ENCODE results near the gene DEAF1.

DEAF1 gene

GRCh38 chr11:624705-625635 lies 70.1 kb downstream of the DEAF1 start, which contains the start of gene CDHR5:
CDHR5 (minus strand) TSS chr11:624955; CDS start chr11:624902, 53 bp downstream.
- WGBS, 2 experiments: 90 to 91% methylated on average over 33 of the region's 33 CpGs
- H3K4me3 ChIP-seq (ENCODE audit: insufficient read depth, low read depth, low read length): no peak within 1 kb of the TSS
- peaks cover 28% of the 10 kb centered on the region for H3K27me3 ChIP-seq (ENCODE audit: control insufficient read depth, insufficient read depth, low read length, poor library complexity, severe bottlenecking)
- H3K36me3 ChIP-seq (ENCODE audit: control insufficient read depth, insufficient read depth, low read length): no peaks in the 10 kb centered on the region
- no peaks in the 10 kb centered on the region for H3K9me3 ChIP-seq (ENCODE audit: control insufficient read depth, low read length)
- H3K27ac ChIP-seq (ENCODE audit: insufficient read depth, low read depth, low read length, poor library complexity, severe bottlenecking): no peak within 1 kb of the TSS
- no peaks in the 10 kb centered on the region for H3K4me1 ChIP-seq (ENCODE audit: control insufficient read depth, insufficient read depth, low read length)

- Histone ChIP-seq H3K4me3 (ENCODE audit: insufficient read depth, low read depth, low read length) (no peak overlapping the region), H3K36me3 (ENCODE audit: control insufficient read depth, insufficient read depth, low read length) (no peaks in the 10 kb centered on the region), H3K27me3 (ENCODE audit: control insufficient read depth, insufficient read depth, low read length, poor library complexity, severe bottlenecking) (peaks cover 28% of the 10 kb centered on the region), H3K9me3 (ENCODE audit: control insufficient read depth, low read length) (no peaks in the 10 kb centered on the region), H3K4me1 (ENCODE audit: control insufficient read depth, insufficient read depth, low read length) (no peaks in the 10 kb centered on the region), H3K27ac (ENCODE audit: insufficient read depth, low read depth, low read length, poor library complexity, severe bottlenecking) (no peak overlapping the region)
- 91 to 92% methylated on average over 25 of the region's 25 CpGs for WGBS, 2 experiments
Observed at GRCh38 chr11:623999-624704, 70.9 kb downstream of the DEAF1 start.

DNA sequence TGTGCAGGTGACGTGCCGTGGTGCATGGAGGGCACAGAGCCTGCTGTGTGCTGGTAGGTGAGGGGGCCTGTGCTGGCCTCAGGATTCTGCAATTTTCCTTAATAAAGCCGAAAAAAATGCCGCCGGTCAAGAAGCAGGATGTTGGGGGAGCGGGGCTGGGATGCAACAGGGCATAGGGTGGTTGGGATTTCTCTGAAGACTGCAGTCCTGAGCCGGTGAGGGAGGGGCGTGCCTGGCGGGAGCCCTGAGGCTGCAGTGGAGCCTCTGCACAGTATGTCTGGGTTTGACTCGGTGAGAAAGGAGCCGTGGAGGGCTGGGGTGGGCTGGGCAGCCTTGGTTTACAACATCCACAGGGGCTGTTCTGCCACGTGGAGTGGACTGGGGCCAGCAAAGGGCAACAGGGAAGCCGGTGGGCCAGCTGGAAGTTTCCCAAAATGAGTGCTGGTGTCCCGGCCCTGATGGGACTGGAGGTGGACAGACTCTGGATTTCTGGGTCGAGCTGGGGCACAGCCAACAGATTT lies 71.6 kb downstream of the DEAF1 start:
- 90 to 92% methylated on average over 15 of the region's 15 CpGs for WGBS, 2 experiments
- H3K9me3 ChIP-seq (ENCODE audit: control insufficient read depth, low read length): no peaks in the 10 kb centered on the region
- H3K4me3 ChIP-seq (ENCODE audit: insufficient read depth, low read depth, low read length): no peak overlapping the region
- H3K27me3 ChIP-seq (ENCODE audit: control insufficient read depth, insufficient read depth, low read length, poor library complexity, severe bottlenecking): peaks cover 25% of the 10 kb centered on the region
- H3K36me3 ChIP-seq (ENCODE audit: control insufficient read depth, insufficient read depth, low read length): no peaks in the 10 kb centered on the region
- H3K27ac ChIP-seq (ENCODE audit: insufficient read depth, low read depth, low read length, poor library complexity, severe bottlenecking): no peak overlapping the region
- no peaks in the 10 kb centered on the region for H3K4me1 ChIP-seq (ENCODE audit: control insufficient read depth, insufficient read depth, low read length)

DNA sequence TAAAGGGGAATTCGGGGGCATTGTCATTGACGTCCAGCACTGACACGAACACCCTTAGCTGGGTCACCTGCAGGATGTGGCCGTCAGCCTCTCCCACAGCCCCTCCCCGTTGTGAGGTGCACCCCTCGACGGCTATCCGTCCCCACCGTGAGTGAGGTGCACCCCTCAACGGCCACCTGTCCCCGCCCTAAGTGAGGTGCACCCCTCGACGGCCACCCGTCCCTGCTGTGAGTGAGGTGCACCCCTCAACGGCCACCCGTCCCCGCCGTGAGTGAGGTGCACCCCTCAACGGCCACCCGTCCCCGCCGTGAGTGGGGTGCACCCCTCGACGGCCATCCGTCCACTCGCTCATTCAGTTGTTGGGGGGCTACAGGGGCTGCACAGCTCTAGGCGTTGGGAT lies 73.2 kb downstream of the DEAF1 start:
- WGBS, 2 experiments: 93 to 95% methylated on average over 27 of the region's 27 CpGs
- Histone ChIP-seq H3K4me3 (ENCODE audit: insufficient read depth, low read depth, low read length) (no peak overlapping the region), H3K27me3 (ENCODE audit: control insufficient read depth, insufficient read depth, low read length, poor library complexity, severe bottlenecking) (peaks cover 11% of the 10 kb centered on the region), H3K36me3 (ENCODE audit: control insufficient read depth, insufficient read depth, low read length) (no peaks in the 10 kb centered on the region), H3K4me1 (ENCODE audit: control insufficient read depth, insufficient read depth, low read length) (no peaks in the 10 kb centered on the region), H3K9me3 (ENCODE audit: control insufficient read depth, low read length) (no peaks in the 10 kb centered on the region), H3K27ac (ENCODE audit: insufficient read depth, low read depth, low read length, poor library complexity, severe bottlenecking) (no peak overlapping the region)

GRCh38 chr11:620935-621814 lies 73.8 kb downstream of the DEAF1 start:
- 89 to 91% methylated on average over 45 of the region's 45 CpGs for WGBS, 2 experiments
- H3K27ac ChIP-seq (ENCODE audit: insufficient read depth, low read depth, low read length, poor library complexity, severe bottlenecking): no peak overlapping the region
- H3K36me3 ChIP-seq (ENCODE audit: control insufficient read depth, insufficient read depth, low read length): no peaks in the 10 kb centered on the region
- H3K4me1 ChIP-seq (ENCODE audit: control insufficient read depth, insufficient read depth, low read length): no peaks in the 10 kb centered on the region
- H3K4me3 ChIP-seq (ENCODE audit: insufficient read depth, low read depth, low read length): no peak overlapping the region
- H3K9me3 ChIP-seq (ENCODE audit: control insufficient read depth, low read length): no peaks in the 10 kb centered on the region
- H3K27me3 ChIP-seq (ENCODE audit: control insufficient read depth, insufficient read depth, low read length, poor library complexity, severe bottlenecking): peaks cover 5% of the 10 kb centered on the region

GRCh38 chr11:620201-620600 lies 74.8 kb downstream of the DEAF1 start:
- Histone ChIP-seq H3K4me3 (ENCODE audit: insufficient read depth, low read depth, low read length) (no peak overlapping the region), H3K36me3 (ENCODE audit: control insufficient read depth, insufficient read depth, low read length) (no peaks in the 10 kb centered on the region), H3K9me3 (ENCODE audit: control insufficient read depth, low read length) (no peaks in the 10 kb centered on the region), H3K27me3 (ENCODE audit: control insufficient read depth, insufficient read depth, low read length, poor library complexity, severe bottlenecking) (no peaks in the 10 kb centered on the region), H3K4me1 (ENCODE audit: control insufficient read depth, insufficient read depth, low read length) (peaks cover 3% of the 10 kb centered on the region), H3K27ac (ENCODE audit: insufficient read depth, low read depth, low read length, poor library complexity, severe bottlenecking) (no peak overlapping the region)
- WGBS, 2 experiments: 96 to 97% methylated on average over 13 of the region's 13 CpGs

GRCh38 chr11:619628-620050 lies 75.4 kb downstream of the DEAF1 start:
- Histone ChIP-seq H3K4me1 (ENCODE audit: control insufficient read depth, insufficient read depth, low read length) (peaks cover 7% of the 10 kb centered on the region), H3K9me3 (ENCODE audit: control insufficient read depth, low read length) (no peaks in the 10 kb centered on the region), H3K27me3 (ENCODE audit: control insufficient read depth, insufficient read depth, low read length, poor library complexity, severe bottlenecking) (no peaks in the 10 kb centered on the region), H3K4me3 (ENCODE audit: insufficient read depth, low read depth, low read length) (no peak overlapping the region), H3K36me3 (ENCODE audit: control insufficient read depth, insufficient read depth, low read length) (no peaks in the 10 kb centered on the region), H3K27ac (ENCODE audit: insufficient read depth, low read depth, low read length, poor library complexity, severe bottlenecking) (no peak overlapping the region)
- WGBS, 2 experiments: 95 to 96% methylated on average over 19 to 21 of the region's 22 CpGs

DNA sequence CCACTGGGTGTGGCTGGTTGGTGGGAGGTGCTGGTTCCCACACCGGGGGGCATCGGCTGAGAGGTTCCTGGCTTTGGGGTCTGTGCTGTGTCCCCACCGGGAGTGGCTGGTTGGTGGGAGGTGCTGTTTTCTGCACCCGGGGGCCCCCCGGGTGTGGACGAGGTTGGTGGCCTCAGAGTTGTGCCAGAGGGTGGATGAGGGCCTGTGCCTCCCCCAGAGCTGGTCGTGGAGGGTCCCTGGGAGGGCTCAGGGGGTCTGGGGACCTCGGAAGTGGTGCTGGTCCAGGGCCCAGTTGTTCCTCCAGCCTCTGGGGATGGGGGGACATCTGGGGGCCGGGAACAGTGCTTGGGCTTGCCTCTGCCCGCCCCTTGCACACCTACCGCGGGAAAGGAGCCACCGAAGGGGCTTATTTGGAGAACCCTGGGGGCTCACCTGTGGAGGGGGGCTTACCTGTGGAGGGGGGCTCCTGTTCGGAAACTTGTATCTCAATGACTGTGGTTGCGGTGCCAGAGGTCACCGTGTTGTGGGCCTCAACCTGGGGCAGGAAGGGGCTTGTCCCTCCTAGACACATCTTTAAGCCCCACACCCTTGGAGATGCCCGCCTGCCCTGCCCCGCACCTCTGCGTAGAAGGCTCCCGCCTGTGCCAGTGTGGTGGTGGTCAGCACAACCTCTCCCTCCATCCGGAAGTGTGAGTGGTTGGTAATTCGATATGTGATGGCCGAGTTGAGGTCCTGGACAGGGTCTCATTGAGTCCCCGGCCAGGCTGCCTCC lies 76.0 kb downstream of the DEAF1 start:
- Histone ChIP-seq H3K4me1 (ENCODE audit: control insufficient read depth, insufficient read depth, low read length) (peaks cover 7% of the 10 kb centered on the region), H3K4me3 (ENCODE audit: insufficient read depth, low read depth, low read length) (no peak overlapping the region), H3K9me3 (ENCODE audit: control insufficient read depth, low read length) (no peaks in the 10 kb centered on the region), H3K36me3 (ENCODE audit: control insufficient read depth, insufficient read depth, low read length) (no peaks in the 10 kb centered on the region), H3K27ac (ENCODE audit: insufficient read depth, low read depth, low read length, poor library complexity, severe bottlenecking) (no peak overlapping the region), H3K27me3 (ENCODE audit: control insufficient read depth, insufficient read depth, low read length, poor library complexity, severe bottlenecking) (no peaks in the 10 kb centered on the region)
- WGBS, 2 experiments: 92 to 94% methylated on average over 24 of the region's 24 CpGs

Measured in ectodermal cell (in vitro differentiated cells).